OCI-LY1 (cell line): ENCODE data around the gene RHEX.

Experiments used
- EZH2 ChIP-seq: fragments of 200-600 bp; sonication (generic), shearing (Covaris generic); IDR thresholded peaks from 2 replicates; pipeline ENCODE4 v1.8.0; 2017; ENCODE audit warnings: borderline replicate concordance, mixed run types, mild to moderate bottlenecking, antibody characterized with exemption, low read length, moderate library complexity, mixed read lengths
- TF ChIP-seq, protein P1 (sequence below): fragments of 200-600 bp; sonication (generic), shearing (Covaris generic); IDR thresholded peaks from 2 replicates; pipeline ENCODE4 v1.5.1; 2017; ENCODE audit warnings: mild to moderate bottlenecking, antibody characterized with exemption, low read length, moderate library complexity, mixed read lengths

DNA sequence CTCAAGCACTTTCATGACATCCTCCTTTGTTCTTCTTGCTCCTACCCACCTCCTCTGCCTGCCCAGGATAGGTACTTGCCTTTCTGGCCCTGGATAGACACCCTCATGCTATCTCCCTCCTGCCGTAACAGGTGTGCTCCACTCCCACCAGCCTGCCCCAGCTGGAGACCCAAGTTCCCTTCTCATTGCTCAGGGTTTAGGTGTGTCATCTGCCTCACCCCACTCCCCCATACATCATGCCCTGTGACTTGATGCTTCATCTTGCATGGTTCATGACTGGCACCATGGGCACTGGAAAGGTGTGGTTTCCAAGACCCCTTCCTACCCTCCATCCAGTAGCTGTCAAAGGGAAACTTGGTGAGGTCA lies 5.9 kb downstream of the RHEX start:
- TF ChIP-seq, protein P1, sequence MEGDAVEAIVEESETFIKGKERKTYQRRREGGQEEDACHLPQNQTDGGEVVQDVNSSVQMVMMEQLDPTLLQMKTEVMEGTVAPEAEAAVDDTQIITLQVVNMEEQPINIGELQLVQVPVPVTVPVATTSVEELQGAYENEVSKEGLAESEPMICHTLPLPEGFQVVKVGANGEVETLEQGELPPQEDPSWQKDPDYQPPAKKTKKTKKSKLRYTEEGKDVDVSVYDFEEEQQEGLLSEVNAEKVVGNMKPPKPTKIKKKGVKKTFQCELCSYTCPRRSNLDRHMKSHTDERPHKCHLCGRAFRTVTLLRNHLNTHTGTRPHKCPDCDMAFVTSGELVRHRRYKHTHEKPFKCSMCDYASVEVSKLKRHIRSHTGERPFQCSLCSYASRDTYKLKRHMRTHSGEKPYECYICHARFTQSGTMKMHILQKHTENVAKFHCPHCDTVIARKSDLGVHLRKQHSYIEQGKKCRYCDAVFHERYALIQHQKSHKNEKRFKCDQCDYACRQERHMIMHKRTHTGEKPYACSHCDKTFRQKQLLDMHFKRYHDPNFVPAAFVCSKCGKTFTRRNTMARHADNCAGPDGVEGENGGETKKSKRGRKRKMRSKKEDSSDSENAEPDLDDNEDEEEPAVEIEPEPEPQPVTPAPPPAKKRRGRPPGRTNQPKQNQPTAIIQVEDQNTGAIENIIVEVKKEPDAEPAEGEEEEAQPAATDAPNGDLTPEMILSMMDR, result no peak
- TF ChIP-seq EZH2, result no peak
